Calu3 (cell line): Measurements from ENCODE around the gene HSDL1. TPM values are rescaled to one million over a fixed set of nuclear protein-coding genes. Genes with fewer than 3 reads are reported as not detected.

Experiments used
- BruUV-seq: library from RNA; stranded (reverse); fragments of 400-500 nt; replicated peaks from 2 replicates; lab custom pipeline; 2021; lab: Mats Ljungman, UMichigan
- CTCF ChIA-PET: fragments of 300-600 bp; sonication (Branson Sonifier 250); formaldehyde crosslinking; loops from one replicate; lab custom pipeline; 2022; ENCODE audit warnings: antibody characterized with exemption; lab: Charles Lee
- DNase-seq: peaks from one replicate; pipeline ENCODE4 v3.0.0; 2022
- H3K27ac Mint-ChIP-seq: one replicate; pipeline ENCODE4 v1.8.0; 2022; ENCODE audit warnings: mixed read lengths; ENCODE audit not compliant: unreplicated experiment
- H3K27me3 Mint-ChIP-seq: one replicate; pipeline ENCODE4 v1.8.0; 2022; ENCODE audit warnings: mixed read lengths; ENCODE audit not compliant: unreplicated experiment
- H3K36me3 Mint-ChIP-seq: one replicate; pipeline ENCODE4 v1.8.0; 2022; ENCODE audit warnings: mild to moderate bottlenecking, moderate library complexity, mixed read lengths; ENCODE audit not compliant: insufficient read depth, unreplicated experiment
- H3K4me1 Mint-ChIP-seq: one replicate; pipeline ENCODE4 v1.8.0; 2022; ENCODE audit warnings: mild to moderate bottlenecking, low read depth, mixed read lengths; ENCODE audit not compliant: unreplicated experiment
- H3K4me3 Mint-ChIP-seq: one replicate; pipeline ENCODE4 v1.8.0; 2022; ENCODE audit warnings: mild to moderate bottlenecking, low read depth, moderate library complexity, mixed read lengths; ENCODE audit not compliant: unreplicated experiment
- H3K9me3 Mint-ChIP-seq: one replicate; pipeline ENCODE4 v1.8.0; 2022; ENCODE audit warnings: low read depth, mixed read lengths; ENCODE audit not compliant: unreplicated experiment
- CTCF ChIP-seq: fragments of 200-600 bp; IDR thresholded peaks from one replicate; pipeline ENCODE4 v1.8.0; 2022; ENCODE audit warnings: antibody characterized with exemption; ENCODE audit not compliant: unreplicated experiment
- intact Hi-C: fragments of 100-400 bp; cut with micrococcal nuclease; formaldehyde crosslinking; loops from one replicate; pipeline ENCODE4 v1.10.0; 2022; ENCODE audit not compliant: unreplicated experiment
- total RNA-seq: library from RNA; stranded (reverse); gene quantifications from 2 replicates; pipeline ENCODE4 v1.2.3, GENCODE V29; 2022

The HSDL1 gene
- total RNA-seq, 1 experiment from 2014 or later: 20.8 TPM

- no peak for TF ChIP-seq CTCF
- BruUV-seq: no TSS peak
- no peak for DNase-seq
- H3K4me3 Mint-ChIP-seq: no peak overlapping the region
- no peaks in the 10 kb centered on the region for H3K27me3 Mint-ChIP-seq
- CTCF ChIA-PET: no interaction called here
- H3K4me1 Mint-ChIP-seq: no peaks in the 10 kb centered on the region
- no peaks in the 10 kb centered on the region for H3K9me3 Mint-ChIP-seq
- peaks cover 37% of the 10 kb centered on the region for H3K36me3 Mint-ChIP-seq
- H3K27ac Mint-ChIP-seq: no peak overlapping the region
- intact Hi-C loops: no loop called here
Observed at GRCh38 chr16:84082835-84083569, 62.0 kb downstream of the HSDL1 start.

- Mint-ChIP-seq H3K36me3 (peaks cover 37% of the 10 kb centered on the region), H3K9me3 (peaks cover 2% of the 10 kb centered on the region), H3K4me3 (no peak overlapping the region), H3K4me1 (no peaks in the 10 kb centered on the region), H3K27ac (no peak overlapping the region), H3K27me3 (no peaks in the 10 kb centered on the region)
- CTCF ChIA-PET: no interaction called here
- DNase-seq: no peak
- TF ChIP-seq CTCF: no peak
- BruUV-seq: no TSS peak
- intact Hi-C loops: no loop called here
Observed at GRCh38 chr16:84082110-84082509, 62.9 kb downstream of the HSDL1 start.

GRCh38 chr16:84081446-84081989, 63.5 kb downstream of the HSDL1 start:
- Mint-ChIP-seq H3K4me1 (no peaks in the 10 kb centered on the region), H3K27ac (no peak overlapping the region), H3K36me3 (peaks cover 42% of the 10 kb centered on the region), H3K27me3 (no peaks in the 10 kb centered on the region), H3K4me3 (no peak overlapping the region), H3K9me3 (peaks cover 4% of the 10 kb centered on the region)
- no peak for DNase-seq
- CTCF ChIA-PET: no interaction called here
- no TSS peak for BruUV-seq
- no peak for TF ChIP-seq CTCF
- intact Hi-C loops: no loop called here

- no peak overlapping the region for H3K4me3 Mint-ChIP-seq
- H3K9me3 Mint-ChIP-seq: peaks cover 4% of the 10 kb centered on the region
- H3K27ac Mint-ChIP-seq: no peak overlapping the region
- CTCF ChIA-PET: no interaction called here
- BruUV-seq: no TSS peak
- TF ChIP-seq CTCF: no peak
- no peaks in the 10 kb centered on the region for H3K27me3 Mint-ChIP-seq
- peaks cover 41% of the 10 kb centered on the region for H3K36me3 Mint-ChIP-seq
- H3K4me1 Mint-ChIP-seq: no peaks in the 10 kb centered on the region
- intact Hi-C loops: no loop called here
- DNase-seq: no peak
Observed at GRCh38 chr16:84080813-84081212, 64.2 kb downstream of the HSDL1 start.
